HG02981 (cell line): Measurements from ENCODE around the gene EFEMP2.

Experiments
- ATAC-seq: cut with Tn5 transposase; IDR thresholded peaks from one replicate; pipeline ENCODE4 v1.9.1; 2021; ENCODE audit warnings: mild to moderate bottlenecking, moderate library complexity; ENCODE audit not compliant: unreplicated experiment

Gene EFEMP2

GRCh38 chr11:65885808-65886536 is 13.4 kb upstream of the EFEMP2 start:
- no peak for ATAC-seq

GRCh38 chr11:65885231-65885630 is 12.6 kb upstream of the EFEMP2 start:
- ATAC-seq: no peak

DNA sequence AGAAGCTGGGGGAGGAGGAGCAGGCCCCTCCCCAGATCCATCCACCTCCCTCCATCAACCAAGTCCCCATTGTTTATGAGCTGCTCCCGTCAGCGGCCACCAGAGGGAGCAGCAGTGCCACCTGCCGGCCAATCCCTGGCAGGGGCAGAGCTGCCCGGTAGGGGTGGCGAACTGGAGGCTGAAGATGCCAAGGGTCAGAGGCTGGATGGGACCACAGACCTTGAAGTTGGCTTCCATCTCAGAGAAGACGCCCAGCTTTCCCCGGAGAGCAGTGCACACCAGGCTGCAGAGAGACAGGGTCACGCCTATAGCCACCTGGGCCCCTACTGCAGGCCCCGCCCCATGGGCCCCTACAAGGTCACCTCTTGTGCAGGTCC is 12.1 kb upstream of the EFEMP2 start:
- ATAC-seq: no peak

DNA sequence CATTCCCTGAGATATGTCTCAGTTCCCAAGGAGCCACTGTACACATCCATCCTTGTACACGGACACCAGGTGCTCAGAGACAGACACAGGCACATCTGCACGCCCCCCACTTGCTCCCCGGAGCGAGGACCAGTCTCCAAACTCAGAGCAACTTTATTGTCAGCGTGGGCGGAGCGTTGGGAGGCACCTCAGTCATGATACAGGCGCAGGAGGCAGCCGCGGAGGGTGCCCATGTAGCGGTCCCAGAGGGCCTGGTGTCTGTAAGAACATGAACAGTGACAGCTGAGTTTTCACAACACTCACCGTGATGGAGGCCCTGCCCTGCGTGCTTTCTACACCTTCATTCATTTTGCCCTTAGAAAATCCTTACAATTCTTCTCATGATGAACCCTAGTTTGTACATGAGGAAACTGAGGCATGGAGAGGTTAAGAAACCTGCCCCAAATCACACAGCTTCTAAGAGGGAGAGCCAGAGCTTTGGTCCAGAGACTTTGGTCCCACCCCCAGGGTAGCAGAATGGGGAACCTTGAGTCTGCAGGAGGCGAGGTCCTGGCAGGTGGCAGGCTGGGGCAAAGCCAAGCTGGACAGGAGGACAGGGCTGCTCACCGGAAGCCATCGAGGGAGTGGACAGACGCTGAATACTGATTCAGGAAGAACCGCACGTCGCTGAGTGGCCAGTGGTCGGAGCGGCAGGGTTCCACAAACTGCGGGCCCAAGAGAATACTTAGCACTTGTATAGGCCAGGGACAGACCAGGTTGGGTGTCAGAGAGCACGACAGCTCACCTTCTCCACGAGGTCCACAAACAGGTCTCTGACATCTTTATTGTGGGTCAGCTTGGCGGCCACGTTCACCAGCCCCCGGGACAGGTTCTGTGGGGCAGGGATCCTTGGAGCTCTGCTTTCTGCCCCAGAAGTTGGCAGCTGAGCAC is 11.5 kb upstream of the EFEMP2 start:
- no peak for ATAC-seq

DNA sequence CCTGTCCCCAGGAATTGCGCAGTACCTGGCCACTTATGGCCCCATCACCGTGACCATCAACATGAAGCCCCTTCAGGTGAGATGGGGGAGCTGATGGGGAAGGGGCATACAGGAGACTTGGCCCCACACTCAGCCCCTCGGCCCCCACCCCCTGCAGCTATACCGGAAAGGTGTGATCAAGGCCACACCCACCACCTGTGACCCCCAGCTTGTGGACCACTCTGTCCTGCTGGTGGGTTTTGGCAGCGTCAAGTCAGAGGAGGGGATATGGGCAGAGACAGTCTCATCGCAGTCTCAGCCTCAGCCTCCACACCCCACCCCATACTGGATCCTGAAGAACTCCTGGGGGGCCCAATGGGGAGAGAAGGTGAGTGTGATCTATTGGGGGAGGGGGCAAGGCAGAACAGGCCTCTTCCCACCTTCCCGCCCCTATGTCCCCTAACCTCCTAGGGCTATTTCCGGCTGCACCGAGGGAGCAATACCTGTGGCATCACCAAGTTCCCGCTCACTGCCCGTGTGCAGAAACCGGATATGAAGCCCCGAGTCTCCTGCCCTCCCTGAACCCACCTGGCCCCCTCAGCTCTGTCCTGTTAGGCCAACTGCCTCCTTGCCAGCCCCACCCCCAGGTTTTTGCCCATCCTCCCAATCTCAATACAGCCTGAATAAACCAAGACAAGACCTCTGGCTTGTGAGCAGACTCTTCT is 10.6 kb upstream of the EFEMP2 start:
- no peak for ATAC-seq

DNA sequence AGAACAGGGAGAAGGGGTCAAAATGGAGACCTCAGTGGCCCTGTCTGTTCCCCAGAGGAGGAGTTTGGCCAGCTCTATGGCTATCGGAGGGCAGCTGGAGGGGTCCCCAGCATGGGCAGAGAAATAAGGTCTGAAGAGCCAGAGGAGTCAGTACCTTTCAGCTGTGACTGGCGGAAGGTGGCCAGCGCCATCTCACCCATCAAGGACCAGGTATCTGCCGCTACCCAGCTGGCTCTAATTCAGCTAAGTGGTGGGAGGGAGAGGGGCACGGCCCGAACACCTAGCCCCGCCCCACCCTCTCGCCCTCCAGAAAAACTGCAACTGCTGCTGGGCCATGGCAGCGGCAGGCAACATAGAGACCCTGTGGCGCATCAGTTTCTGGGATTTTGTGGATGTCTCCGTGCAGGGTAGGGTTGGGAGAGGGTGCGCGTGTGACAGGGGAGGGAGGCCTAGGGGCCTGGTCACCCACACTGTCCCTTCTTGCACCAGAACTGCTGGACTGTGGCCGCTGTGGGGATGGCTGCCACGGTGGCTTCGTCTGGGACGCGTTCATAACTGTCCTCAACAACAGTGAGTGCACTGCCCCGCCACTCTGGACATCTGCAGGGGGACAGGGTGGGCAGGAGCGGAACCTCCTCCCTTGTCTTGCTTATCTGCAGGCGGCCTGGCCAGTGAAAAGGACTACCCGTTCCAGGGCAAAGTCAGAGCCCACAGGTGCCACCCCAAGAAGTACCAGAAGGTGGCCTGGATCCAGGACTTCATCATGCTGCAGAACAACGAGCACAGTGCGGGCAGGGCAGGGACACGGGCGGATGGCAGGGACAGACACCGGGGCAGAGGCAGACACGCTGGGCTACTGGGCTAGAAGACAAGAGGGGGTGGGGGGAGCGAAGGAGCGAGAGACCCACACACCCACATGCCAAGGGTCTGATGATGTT is 9.8 kb upstream of the EFEMP2 start:
- no peak for ATAC-seq

DNA sequence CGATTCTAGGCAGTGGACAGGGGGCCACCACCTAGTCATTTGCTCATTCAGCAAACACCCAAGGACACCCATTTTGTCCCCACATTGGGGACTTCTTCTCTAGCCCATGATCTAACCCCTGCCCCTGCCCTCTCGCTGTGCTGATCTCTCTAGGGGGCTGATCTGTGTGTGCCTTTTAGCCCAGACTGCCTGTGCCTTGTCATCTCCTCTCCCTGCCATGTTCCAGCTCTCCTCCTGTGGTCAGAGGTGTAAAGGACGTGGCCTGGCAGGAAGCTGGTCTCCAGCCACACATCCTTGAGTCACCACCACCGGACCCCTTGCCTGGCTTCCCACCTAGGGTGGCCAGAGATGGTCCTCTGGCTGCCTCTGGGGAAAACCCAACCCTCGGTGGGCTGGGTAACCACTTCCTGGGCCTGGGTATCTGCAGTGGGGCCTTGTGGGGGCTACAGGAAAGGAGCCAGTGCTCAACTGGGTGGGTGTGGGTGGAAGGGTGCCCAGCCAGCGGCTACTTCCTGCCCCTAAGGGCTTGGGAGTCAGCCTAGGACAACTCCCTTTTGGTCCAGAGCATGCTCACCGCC is 8.3 kb upstream of the EFEMP2 start:
- ATAC-seq: no peak

- ATAC-seq: no peak
These were observed 7.4 kb upstream of the EFEMP2 start for GRCh38 chr11:65880027-65880426.

GRCh38 chr11:65879617-65880016 is 7.0 kb upstream of the EFEMP2 start, which contains the start of gene CTSW:
TSS of gene CTSW (plus strand) at chr11:65879837. CDS start at chr11:65879855, 18 bp downstream.
- ATAC-seq: no peak

GRCh38 chr11:65873318-65874156 is 937 bp upstream of the EFEMP2 start:
- ATAC-seq: peak; percentile 71

GRCh38 chr11:65871811-65872548 is 620 bp downstream of the EFEMP2 start:
- ATAC-seq: no peak

- no peak for ATAC-seq
These were observed 1.6 kb downstream of the EFEMP2 start for GRCh38 chr11:65870706-65871681.

DNA sequence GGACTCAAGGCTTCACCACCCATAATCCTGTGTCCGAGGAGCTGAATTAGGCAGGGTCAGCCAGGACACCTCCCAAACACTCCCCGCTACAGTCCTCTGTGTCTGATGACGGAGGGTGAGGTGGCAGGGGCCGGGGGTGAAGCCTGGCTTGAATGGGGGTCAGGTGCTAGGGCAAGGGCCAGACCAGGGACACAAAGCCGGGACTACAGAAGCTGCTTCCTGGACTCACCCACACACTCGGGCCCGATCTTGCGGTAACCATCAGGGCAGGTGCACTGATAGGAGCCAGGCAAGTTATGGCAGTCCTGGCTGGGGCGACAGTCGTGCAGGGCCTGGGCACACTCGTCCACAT is 2.3 kb downstream of the EFEMP2 start:
- ATAC-seq: no peak

- no peak for ATAC-seq
These were observed 2.8 kb downstream of the EFEMP2 start for GRCh38 chr11:65869643-65870306.

GRCh38 chr11:65868907-65869306 is 3.7 kb downstream of the EFEMP2 start:
- ATAC-seq: no peak

GRCh38 chr11:65868076-65868667 is 4.4 kb downstream of the EFEMP2 start:
- no peak for ATAC-seq
